Liver (tissue), 9 donors: Measurements from ENCODE around the gene GNAI2. TPM values are rescaled to one million over a fixed set of nuclear protein-coding genes. Genes with fewer than 3 reads are reported as not detected.

Source experiments
- DNase-seq: peaks from one replicate; pipeline ENCODE4 v3.0.0-alpha.2; 2017; ENCODE audit warnings: low spot score
- H3K27ac ChIP-seq, 2 donors: one replicate each; pipeline ENCODE4 v1.7.0; 2013; ENCODE audit warnings: inconsistent platforms in 2 of 2, low read length in 2 of 2, control low read depth in 1 of 2, low read depth in 1 of 2, mild to moderate bottlenecking in 1 of 2
- H3K27me3 ChIP-seq, 4 donors: one replicate each; pipeline versions ENCODE4 v1.6.1 to v1.7.0; 2013; ENCODE audit warnings: low read length in 3 of 4, inconsistent platforms in 1 of 4, mild to moderate bottlenecking in 1 of 4, moderate library complexity in 1 of 4; ENCODE audit not compliant: control insufficient read depth in 4 of 4, insufficient read depth in 4 of 4
- H3K36me3 ChIP-seq, 4 donors: one replicate each; pipeline versions ENCODE4 v1.6.1 to v1.7.0; 2013; ENCODE audit warnings: low read length in 3 of 4, mild to moderate bottlenecking in 3 of 4, low read depth in 1 of 4, moderate library complexity in 1 of 4; ENCODE audit not compliant: control insufficient read depth in 4 of 4, insufficient read depth in 3 of 4
- H3K4me1 ChIP-seq, 4 donors: one replicate each; pipeline versions ENCODE4 v1.6.1 to v1.7.0; 2013; ENCODE audit warnings: low read length in 3 of 4, mild to moderate bottlenecking in 3 of 4, moderate library complexity in 1 of 4; ENCODE audit not compliant: control insufficient read depth in 4 of 4, insufficient read depth in 4 of 4
- H3K4me3 ChIP-seq, 3 donors: one replicate each; pipeline versions ENCODE4 v1.6.1 to v1.7.0; 2013; ENCODE audit warnings: low read length in 3 of 3, control low read depth in 1 of 3, low read depth in 1 of 3, mild to moderate bottlenecking in 1 of 3
- H3K9ac ChIP-seq, 2 donors: one replicate each; pipeline ENCODE4 v1.7.0; 2013; ENCODE audit warnings: low read length in 2 of 2, mild to moderate bottlenecking in 2 of 2, moderate library complexity in 2 of 2, control low read depth in 1 of 2, low read depth in 1 of 2
- H3K9me3 ChIP-seq, 4 donors: one replicate each; pipeline versions ENCODE4 v1.6.1 to v1.7.0; 2013; ENCODE audit warnings: low read length in 3 of 4; ENCODE audit not compliant: control insufficient read depth in 4 of 4
- EGR1 ChIP-seq, 2 donors: IDR thresholded peaks; 2 replicates each; pipeline ENCODE4 v1.6.1; 2016 to 2018; ENCODE audit warnings: antibody characterized with exemption in 2 of 2, low read depth in 2 of 2
- FOXA1 ChIP-seq: IDR thresholded peaks from 2 replicates; pipeline ENCODE4 v1.6.1; 2016; ENCODE audit warnings: antibody characterized with exemption
- FOXA2 ChIP-seq: IDR thresholded peaks from 2 replicates; pipeline ENCODE4 v1.6.1; 2016; ENCODE audit warnings: antibody characterized with exemption
- GABPA ChIP-seq, 2 donors: IDR thresholded peaks in 1 of 2; conservative IDR thresholded peaks in 1 of 2; 2 replicates each; pipeline ENCODE4 v1.6.1; 2016; ENCODE audit warnings: antibody characterized with exemption in 2 of 2, mild to moderate bottlenecking in 1 of 2, moderate library complexity in 1 of 2
- HNF4A ChIP-seq, 2 donors: conservative IDR thresholded peaks; 2 replicates each; pipeline ENCODE4 v1.6.1; 2016; ENCODE audit warnings: antibody characterized with exemption in 2 of 2, mild to moderate bottlenecking in 2 of 2
- HNF4G ChIP-seq: IDR thresholded peaks from 2 replicates; pipeline ENCODE4 v1.6.1; 2016; ENCODE audit warnings: antibody characterized with exemption
- JUND ChIP-seq, 2 donors: IDR thresholded peaks; 2 replicates each; pipeline ENCODE4 v1.6.1; 2016; ENCODE audit warnings: antibody characterized with exemption in 2 of 2
- NR2F2 ChIP-seq: IDR thresholded peaks from 2 replicates; pipeline ENCODE4 v1.6.1; 2016; ENCODE audit warnings: antibody characterized with exemption
- RAD21 ChIP-seq, 2 donors: IDR thresholded peaks; 2 replicates each; pipeline ENCODE4 v1.6.1; 2016; ENCODE audit warnings: antibody characterized with exemption in 2 of 2, mild to moderate bottlenecking in 2 of 2
- RXRA ChIP-seq, 2 donors: IDR thresholded peaks; 2 replicates each; pipeline ENCODE4 v1.6.1; 2017 to 2018; ENCODE audit warnings: antibody characterized with exemption in 2 of 2, mild to moderate bottlenecking in 1 of 2
- SP1 ChIP-seq: IDR thresholded peaks from 2 replicates; pipeline ENCODE4 v1.6.1; 2018; ENCODE audit warnings: antibody characterized with exemption, mild to moderate bottlenecking
- TAF1 ChIP-seq: conservative IDR thresholded peaks from 2 replicates; pipeline ENCODE4 v1.6.1; 2016; ENCODE audit warnings: antibody characterized with exemption, mild to moderate bottlenecking
- YY1 ChIP-seq: IDR thresholded peaks from 2 replicates; pipeline ENCODE4 v1.6.1; 2016; ENCODE audit warnings: antibody characterized with exemption, mild to moderate bottlenecking
- WGBS: extraction: QIAGEN DNeasy Blood & Tissue Kit; methylation state at CpG from one replicate; pipeline ENCODE4 v1.1.7; 2013; 5-methylcytosine and 5-hydroxymethylcytosine counted together
- polyA plus RNA-seq, 2 donors: library from polyadenylated mRNA; stranded (reverse) in 1 of 2; unstranded in 1 of 2; fragments of 200-250 nt in 1 of 2; fragments of >200 nt in 1 of 2; fragmentation: Nextera tagmentation in 1 of 2; extraction: Ambion mirVana in 1 of 2; gene quantifications; one replicate each; pipeline versions ENCODE4 v1.2.1 to v1.2.3, GENCODE V29; 2013 to 2015
- total RNA-seq, 2 donors: library from RNA; depleted of rRNA; stranded (reverse); fragments of >200 nt; gene quantifications; one replicate each; pipeline ENCODE4 v1.2.3, GENCODE V29; 2014
- TF ChIP-seq, protein P1 (sequence below): fragments of 150-350 bp; IDR thresholded peaks from 2 replicates; pipeline ENCODE4 v1.5.1; 2017; ENCODE audit warnings: improper control_type of control experiment, low read depth, low read length; ENCODE audit not compliant: missing input control
- TF ChIP-seq, protein P2 (sequence below): IDR thresholded peaks from 2 replicates; pipeline ENCODE4 v1.6.1; 2016; ENCODE audit warnings: antibody characterized with exemption
- TF ChIP-seq, protein P3 (sequence below): IDR thresholded peaks from 2 replicates; pipeline ENCODE4 v1.6.1; 2016; ENCODE audit warnings: antibody characterized with exemption
- TF ChIP-seq, protein P4 (sequence below): IDR thresholded peaks from 2 replicates; pipeline ENCODE4 v1.6.1; 2016; ENCODE audit warnings: antibody characterized with exemption
- donor health status: healthy.
- donor health status: healthy.
- donor health status: healthy.
- donor health status: healthy.
- donor health status: healthy.

Gene GNAI2
- total and polyA plus RNA-seq, 4 donors = 58.3 to 86.3 (median 62.3) TPM

DNA sequence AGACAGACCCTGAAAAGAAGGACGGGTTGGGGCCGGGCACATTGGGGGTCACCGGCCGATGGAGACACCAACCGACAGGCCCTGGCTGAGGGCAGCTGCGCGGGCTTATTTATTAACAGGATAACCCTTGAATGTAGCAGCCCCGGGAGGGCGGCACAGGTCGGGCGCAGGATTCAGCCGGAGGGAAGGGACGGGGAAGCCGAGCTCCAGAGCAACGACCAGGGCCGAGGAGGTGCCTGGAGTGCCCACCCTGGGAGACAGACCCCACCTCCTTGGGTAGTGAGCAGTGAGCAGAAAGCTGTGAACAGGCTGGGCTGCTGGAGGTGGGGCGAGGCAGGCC, 40.7 kb downstream of the GNAI2 start:
- Histone ChIP-seq H3K27me3 (peaks cover 0 to 2% (median 0%) of the 10 kb centered on the region in 4 donors), H3K4me1 (peaks cover 3 to 35% (median 15%) of the 10 kb centered on the region in 4 donors), H3K36me3 (no peaks in the 10 kb centered on the region), H3K9ac (no peak overlapping the region), H3K27ac (no peak overlapping the region), H3K4me3 (no peak overlapping the region), H3K9me3 (no peaks in the 10 kb centered on the region)
- TF ChIP-seq NR2F2 (no peak), FOXA1 (no peak)
- DNase-seq = no peak
- WGBS = 44% methylated on average over 17 of the region's 17 CpGs

DNA sequence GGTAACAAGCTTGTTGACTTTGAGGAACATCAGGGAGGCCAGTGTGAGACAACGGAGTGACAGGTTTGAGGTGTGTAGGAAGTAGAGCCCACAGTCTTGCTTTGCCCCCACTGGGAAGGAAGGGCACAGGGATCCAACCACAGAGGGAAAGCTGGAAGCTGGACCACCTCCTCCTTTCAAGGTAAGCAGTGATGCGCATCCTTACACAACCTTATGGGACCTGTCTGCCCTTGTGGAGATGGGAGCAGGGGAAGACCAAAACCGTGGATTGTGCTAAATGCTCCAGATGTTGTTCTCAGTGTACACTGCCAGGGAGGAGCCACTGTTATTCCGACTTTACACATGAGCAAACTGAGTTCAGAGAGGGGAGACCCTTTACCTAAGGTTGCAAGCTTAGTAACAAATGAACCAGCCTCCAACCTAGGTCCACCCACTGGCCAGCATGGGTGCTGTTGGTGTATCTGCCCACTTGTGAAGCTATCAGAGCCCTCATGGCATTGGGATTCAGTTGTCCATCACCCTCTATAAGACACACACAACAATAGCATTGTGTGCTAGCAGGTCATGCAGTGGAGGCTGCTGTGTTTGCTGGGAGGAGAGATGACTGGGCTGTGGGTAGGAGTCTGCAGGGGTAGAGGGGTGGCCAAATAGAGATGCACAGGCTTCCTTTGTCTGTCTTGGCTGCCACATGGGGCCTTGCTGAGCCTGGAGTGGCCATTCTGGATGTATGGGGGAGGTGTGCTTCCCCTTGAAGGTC, 42.3 kb downstream of the GNAI2 start:
- H3K4me3 ChIP-seq = no peak overlapping the region
- no peaks in the 10 kb centered on the region for H3K9me3 ChIP-seq
- H3K9ac ChIP-seq = no peak overlapping the region
- H3K27me3 ChIP-seq = peaks cover 0 to 2% (median 0%) of the 10 kb centered on the region in 4 donors
- no peak for TF ChIP-seq JUND (IDR thresholded peaks at IDR 0.05)
- no peak for TF ChIP-seq RAD21 (IDR thresholded peaks at IDR 0.05)
- no peak for TF ChIP-seq GABPA (IDR thresholded peaks at IDR 0.05 in 1 of 2, conservative IDR thresholded peaks at IDR 0.05 in 1 of 2)
- TF ChIP-seq, protein P1, sequence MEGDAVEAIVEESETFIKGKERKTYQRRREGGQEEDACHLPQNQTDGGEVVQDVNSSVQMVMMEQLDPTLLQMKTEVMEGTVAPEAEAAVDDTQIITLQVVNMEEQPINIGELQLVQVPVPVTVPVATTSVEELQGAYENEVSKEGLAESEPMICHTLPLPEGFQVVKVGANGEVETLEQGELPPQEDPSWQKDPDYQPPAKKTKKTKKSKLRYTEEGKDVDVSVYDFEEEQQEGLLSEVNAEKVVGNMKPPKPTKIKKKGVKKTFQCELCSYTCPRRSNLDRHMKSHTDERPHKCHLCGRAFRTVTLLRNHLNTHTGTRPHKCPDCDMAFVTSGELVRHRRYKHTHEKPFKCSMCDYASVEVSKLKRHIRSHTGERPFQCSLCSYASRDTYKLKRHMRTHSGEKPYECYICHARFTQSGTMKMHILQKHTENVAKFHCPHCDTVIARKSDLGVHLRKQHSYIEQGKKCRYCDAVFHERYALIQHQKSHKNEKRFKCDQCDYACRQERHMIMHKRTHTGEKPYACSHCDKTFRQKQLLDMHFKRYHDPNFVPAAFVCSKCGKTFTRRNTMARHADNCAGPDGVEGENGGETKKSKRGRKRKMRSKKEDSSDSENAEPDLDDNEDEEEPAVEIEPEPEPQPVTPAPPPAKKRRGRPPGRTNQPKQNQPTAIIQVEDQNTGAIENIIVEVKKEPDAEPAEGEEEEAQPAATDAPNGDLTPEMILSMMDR = no peak
- TF ChIP-seq, protein P2, sequence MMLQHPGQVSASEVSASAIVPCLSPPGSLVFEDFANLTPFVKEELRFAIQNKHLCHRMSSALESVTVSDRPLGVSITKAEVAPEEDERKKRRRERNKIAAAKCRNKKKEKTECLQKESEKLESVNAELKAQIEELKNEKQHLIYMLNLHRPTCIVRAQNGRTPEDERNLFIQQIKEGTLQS = no peak
- no peak for TF ChIP-seq HNF4G
- no peak for TF ChIP-seq FOXA1
- no peak for TF ChIP-seq YY1
- TF ChIP-seq HNF4A (conservative IDR thresholded peaks at IDR 0.05) = no peak
- TF ChIP-seq SP1 = no peak
- TF ChIP-seq EGR1 (IDR thresholded peaks at IDR 0.05; ENCODE audit: low read depth in 2 of 2) = no peak
- TF ChIP-seq, protein P3, sequence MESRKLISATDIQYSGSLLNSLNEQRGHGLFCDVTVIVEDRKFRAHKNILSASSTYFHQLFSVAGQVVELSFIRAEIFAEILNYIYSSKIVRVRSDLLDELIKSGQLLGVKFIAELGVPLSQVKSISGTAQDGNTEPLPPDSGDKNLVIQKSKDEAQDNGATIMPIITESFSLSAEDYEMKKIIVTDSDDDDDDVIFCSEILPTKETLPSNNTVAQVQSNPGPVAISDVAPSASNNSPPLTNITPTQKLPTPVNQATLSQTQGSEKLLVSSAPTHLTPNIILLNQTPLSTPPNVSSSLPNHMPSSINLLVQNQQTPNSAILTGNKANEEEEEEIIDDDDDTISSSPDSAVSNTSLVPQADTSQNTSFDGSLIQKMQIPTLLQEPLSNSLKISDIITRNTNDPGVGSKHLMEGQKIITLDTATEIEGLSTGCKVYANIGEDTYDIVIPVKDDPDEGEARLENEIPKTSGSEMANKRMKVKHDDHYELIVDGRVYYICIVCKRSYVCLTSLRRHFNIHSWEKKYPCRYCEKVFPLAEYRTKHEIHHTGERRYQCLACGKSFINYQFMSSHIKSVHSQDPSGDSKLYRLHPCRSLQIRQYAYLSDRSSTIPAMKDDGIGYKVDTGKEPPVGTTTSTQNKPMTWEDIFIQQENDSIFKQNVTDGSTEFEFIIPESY = no peak
- no peak for TF ChIP-seq NR2F2
- TF ChIP-seq FOXA2 = no peak
- TF ChIP-seq RXRA (IDR thresholded peaks at IDR 0.05) = no peak
- no peaks in the 10 kb centered on the region for H3K36me3 ChIP-seq
- peaks cover 2 to 30% (median 10%) of the 10 kb centered on the region in 4 donors for H3K4me1 ChIP-seq
- no peak for DNase-seq
- WGBS = 86% methylated on average over 4 of the region's 4 CpGs
- H3K27ac ChIP-seq = no peak overlapping the region

DNA sequence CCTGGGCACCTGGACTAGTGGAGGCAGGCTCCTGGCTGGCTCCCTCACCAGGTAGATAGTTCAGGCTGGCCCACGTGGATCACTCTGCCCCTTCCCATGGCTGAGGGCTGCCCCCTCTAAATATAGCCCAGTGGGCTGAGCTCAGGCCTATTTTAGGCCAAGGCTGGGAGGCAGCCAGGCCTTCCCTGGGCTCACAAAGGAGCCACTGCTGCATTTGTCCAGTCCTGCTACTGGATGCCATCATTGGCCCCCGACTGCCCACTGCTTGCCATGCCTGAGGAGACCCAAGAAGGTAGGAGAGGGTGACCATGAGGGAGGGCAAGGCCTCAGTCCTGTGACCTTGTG, 42.8 kb downstream of the GNAI2 start, which contains the start of gene LSMEM2:
Gene LSMEM2 (plus strand): TSS at position 208 of the 345 bp plus-strand sequence. CDS start 27 bp downstream, at position 235.
- no peak within 1 kb of the TSS for H3K27ac ChIP-seq
- H3K9me3 ChIP-seq = no peaks in the 10 kb centered on the region
- no peak within 1 kb of the TSS for H3K9ac ChIP-seq
- DNase-seq = no peak
- 80% methylated on average over 2 of the region's 2 CpGs for WGBS
- H3K4me1 ChIP-seq = peaks cover 2 to 24% (median 7%) of the 10 kb centered on the region in 4 donors
- H3K27me3 ChIP-seq = peaks cover 0 to 2% (median 0%) of the 10 kb centered on the region in 4 donors
- no peak within 1 kb of the TSS for H3K4me3 ChIP-seq
- H3K36me3 ChIP-seq = no peaks in the 10 kb centered on the region
- no peak for TF ChIP-seq RXRA (IDR thresholded peaks at IDR 0.05)
- no peak for TF ChIP-seq NR2F2
- TF ChIP-seq, protein P2 = no peak
- TF ChIP-seq FOXA1 = no peak
- TF ChIP-seq, protein P3 = no peak
- TF ChIP-seq TAF1 = no peak
- no peak for TF ChIP-seq RAD21 (IDR thresholded peaks at IDR 0.05)
- no peak for TF ChIP-seq HNF4G
- no peak for TF ChIP-seq GABPA (IDR thresholded peaks at IDR 0.05 in 1 of 2, conservative IDR thresholded peaks at IDR 0.05 in 1 of 2)
- TF ChIP-seq, protein P1 = no peak
- TF ChIP-seq, protein P4, sequence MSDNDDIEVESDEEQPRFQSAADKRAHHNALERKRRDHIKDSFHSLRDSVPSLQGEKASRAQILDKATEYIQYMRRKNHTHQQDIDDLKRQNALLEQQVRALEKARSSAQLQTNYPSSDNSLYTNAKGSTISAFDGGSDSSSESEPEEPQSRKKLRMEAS = no peak
- TF ChIP-seq YY1 = no peak
- no peak for TF ChIP-seq FOXA2
- no peak for TF ChIP-seq SP1
